Measurements from ENCODE around the gene KBTBD12.
"Not testable (repeated sequence)": the region's sequence is repeated elsewhere in the genome, so short reads cannot be mapped to it uniquely, and the experiment has no call there.

The KBTBD12 gene

DNA sequence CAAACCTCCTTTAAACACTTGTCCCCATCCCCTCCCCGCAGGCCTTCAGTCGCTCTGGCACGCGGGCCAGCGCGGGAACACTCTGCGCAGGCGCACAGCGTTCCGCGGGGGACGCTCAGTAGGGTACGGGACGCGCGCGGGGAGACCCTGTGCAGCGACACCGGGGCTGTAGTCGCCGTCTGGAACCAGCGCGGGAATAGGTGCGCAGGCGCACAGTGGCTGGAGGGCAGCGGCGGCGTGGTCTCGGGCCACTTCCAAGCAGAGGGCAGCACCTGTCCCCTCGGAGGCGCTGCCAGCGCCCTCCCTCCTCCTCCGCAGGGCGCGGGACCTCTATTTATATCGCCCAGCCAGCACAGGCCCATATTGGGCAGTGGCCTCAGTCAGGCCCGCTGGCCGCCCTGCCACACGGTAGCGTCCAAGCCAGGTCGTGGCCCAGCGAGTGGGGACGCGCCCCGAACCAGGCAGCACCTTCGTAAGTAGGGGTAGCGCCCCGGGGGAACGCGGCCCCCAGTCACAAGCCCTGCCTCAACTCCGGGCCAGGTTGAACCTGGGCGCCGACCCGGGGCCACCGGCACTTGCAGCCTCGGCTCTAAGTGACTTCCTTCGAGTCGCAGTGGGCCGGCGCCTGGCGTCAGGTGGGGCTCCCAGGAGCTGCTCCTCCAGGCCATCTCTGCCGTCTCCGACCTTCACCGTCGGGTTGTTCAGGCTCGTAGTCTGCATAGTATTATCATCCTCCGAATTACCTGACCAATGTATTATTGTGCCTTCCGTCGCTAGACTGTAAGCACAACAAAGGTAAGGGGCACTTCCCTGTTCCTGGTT, at the start of gene KBTBD12:
Gene KBTBD12, plus strand, starts transcription at position 118 of the 822 bp plus-strand sequence. CDS start 7,830 bp downstream, outside the sequence.
- DNase-seq = no peak

GRCh38 chr3:127865941-127866340, 49.1 kb upstream of the KBTBD12 start:
- no peak for DNase-seq

DNA sequence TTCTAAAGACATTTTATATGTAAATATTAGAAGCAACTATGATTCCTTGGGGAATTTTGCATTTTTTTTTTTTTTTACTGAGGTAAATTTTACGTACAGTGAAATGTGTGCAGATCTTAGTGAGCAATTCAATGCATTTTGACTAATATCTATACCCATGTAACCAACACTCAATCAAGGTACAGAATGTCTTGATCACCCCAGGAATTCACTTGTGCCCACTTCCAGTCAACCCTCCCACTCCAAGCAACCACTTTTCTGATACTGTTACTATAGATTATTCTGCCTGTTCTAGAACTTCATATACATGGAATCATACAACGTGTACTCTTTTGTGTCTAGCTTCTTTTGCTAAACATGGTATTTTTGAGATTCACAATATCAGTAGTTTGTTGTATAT, 47.6 kb upstream of the KBTBD12 start:
- DNase-seq = no peak

GRCh38 chr3:127867986-127868385, 47.0 kb upstream of the KBTBD12 start:
- no peak for DNase-seq

- no peak for DNase-seq
Observed at GRCh38 chr3:127870156-127870555, 44.9 kb upstream of the KBTBD12 start.

DNA sequence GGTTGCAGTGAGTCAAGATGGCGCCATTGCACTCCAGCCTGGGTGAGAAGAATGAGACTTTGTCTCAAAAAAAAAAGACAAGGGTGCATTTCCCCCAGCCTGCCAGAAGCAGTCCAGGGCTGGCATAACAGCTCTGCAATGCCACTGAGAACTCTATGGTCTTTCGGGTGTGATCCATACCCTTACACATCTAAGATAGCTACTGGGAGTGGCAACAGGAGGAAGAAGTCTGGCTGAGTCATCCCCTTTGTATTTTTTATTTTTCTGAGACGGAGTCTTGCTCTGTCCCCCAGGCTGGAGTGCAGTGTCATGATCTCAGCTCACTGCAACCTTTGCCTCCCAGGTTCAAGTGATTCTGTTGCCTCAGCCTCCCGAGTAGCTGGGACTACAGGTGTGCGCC, 40.9 kb upstream of the KBTBD12 start:
- not testable (repeated sequence) for DNase-seq

DNA sequence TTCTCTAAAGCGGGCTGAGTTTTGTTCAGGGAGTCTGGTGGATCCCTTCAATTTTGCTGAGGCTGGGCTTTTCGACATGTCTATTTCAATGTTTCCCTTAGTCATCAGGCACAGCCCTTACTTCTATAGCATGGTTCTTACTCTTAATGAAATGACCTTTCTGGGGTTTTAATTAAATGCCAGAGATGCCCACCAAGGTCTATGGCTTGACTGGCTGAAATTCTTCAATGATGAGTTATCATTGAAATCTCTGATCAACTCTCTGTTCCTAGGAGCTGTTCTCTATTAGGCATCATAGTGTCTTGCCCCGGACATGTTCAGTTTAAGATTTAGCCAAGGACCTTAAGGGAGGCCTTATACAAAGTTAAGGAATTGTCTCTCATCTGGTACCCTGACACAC, 33.4 kb upstream of the KBTBD12 start:
- DNase-seq = no peak

DNA sequence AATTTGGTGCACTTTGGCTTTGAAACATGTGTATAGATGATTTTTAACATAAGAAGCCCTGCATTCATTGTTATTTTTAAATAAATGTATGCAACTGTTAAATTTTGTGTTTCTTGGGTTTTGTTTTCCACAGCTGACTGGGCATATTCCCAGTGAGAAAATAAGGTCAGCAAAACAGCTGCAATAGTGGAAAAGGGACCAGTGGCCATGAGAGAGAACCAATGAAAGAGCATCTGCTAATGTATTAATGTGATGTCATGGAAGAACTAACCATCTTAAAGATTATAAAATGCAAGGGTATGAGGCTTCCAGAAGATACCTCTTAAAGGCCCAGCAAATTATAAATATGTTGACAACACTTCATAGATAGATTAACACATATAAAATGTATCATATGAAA, 31.0 kb upstream of the KBTBD12 start:
- no peak for DNase-seq

DNA sequence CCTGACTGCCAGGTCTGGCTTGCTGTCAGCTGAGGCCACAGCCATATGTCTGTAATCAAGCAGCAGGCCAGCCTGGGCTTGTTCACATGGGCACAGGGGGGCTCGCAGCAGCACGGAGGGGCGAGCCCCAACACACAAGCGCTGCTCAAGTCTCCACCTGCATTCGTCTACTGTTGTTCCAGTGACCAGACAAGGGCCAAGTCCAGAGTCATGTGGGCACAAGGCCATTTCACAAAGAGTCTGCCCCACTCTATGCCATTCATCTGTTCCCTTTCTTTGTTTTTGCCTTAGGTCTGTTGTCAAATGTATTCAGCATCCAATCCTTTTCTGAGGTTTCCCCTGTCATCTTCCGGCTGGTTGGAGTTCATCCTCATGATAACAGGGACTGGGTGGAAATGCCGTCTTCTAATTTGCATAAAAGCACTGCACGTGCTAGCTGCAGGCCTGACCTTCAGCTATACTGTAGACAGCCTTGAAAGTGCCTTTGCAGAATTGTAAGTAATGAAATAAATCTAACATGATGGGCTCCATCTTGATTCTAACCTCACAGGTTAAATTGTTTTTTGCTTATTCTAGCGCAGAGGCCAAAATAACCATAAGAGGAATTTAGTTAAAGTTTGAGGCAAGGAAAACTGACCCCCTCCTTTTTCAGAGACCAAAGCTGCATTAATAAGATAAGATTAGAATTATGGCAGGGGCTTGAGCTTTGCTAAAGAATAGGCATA, 28.6 kb upstream of the KBTBD12 start:
- no peak for DNase-seq

DNA sequence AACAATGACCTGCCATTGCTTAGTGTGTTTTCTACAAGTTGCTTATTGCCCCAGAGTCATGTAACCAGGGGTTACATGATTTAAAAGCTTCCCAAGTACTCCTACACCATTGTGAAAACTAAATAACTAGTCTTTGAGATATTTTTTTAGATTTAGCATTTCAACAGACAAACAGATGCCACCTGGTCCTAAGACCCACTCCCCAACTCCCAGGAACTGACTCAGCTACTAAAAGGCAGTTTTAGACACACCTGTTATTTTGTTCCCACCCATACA, 28.1 kb upstream of the KBTBD12 start:
- no peak for DNase-seq

DNA sequence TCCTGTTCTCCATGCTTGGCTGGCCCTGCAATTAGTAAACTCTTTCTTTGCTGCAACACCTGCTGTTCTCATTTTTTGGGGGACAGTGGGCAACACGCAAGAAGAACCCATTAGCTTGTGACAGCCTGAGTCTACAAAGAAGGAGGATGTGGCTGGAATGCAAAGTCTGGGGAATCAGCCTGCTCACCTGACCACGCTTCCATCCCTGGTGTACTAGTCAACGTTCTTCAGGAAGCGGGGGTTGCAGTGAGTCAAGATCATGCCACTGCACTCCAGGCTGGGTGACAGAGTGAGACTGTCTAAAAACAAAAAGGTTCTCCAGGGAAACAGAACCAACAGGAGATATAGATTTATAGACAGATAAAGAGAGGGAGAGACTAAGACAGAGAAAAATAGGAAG, 27.7 kb upstream of the KBTBD12 start:
- peak; percentile 10 to 13 for DNase-seq

- DNase-seq = no peak
Observed at GRCh38 chr3:127888156-127888555, 26.9 kb upstream of the KBTBD12 start.

- DNase-seq = no peak
Observed at GRCh38 chr3:127888564-127889107, 26.4 kb upstream of the KBTBD12 start.

DNA sequence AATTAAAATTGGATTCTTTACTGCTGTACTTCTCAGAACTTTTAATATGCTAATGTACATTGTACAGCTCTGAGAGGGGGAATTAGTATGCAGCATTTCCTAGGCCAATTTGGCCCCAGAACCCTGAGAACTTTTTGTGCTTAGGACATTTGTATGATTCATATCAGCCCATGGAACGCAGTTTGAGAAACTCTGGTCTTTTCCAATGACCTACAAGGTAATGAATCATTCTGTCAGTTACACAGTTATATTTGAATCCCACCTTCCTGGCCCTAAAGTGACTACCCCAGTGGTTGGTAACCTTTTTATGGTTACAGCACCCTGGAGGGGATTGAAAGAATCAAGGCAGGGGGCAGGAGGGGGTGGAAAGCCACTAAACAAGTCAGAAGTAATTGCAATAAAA, 25.6 kb upstream of the KBTBD12 start:
- DNase-seq = no peak

- no peak for DNase-seq
Observed at GRCh38 chr3:127889976-127890650, 24.9 kb upstream of the KBTBD12 start.

DNA sequence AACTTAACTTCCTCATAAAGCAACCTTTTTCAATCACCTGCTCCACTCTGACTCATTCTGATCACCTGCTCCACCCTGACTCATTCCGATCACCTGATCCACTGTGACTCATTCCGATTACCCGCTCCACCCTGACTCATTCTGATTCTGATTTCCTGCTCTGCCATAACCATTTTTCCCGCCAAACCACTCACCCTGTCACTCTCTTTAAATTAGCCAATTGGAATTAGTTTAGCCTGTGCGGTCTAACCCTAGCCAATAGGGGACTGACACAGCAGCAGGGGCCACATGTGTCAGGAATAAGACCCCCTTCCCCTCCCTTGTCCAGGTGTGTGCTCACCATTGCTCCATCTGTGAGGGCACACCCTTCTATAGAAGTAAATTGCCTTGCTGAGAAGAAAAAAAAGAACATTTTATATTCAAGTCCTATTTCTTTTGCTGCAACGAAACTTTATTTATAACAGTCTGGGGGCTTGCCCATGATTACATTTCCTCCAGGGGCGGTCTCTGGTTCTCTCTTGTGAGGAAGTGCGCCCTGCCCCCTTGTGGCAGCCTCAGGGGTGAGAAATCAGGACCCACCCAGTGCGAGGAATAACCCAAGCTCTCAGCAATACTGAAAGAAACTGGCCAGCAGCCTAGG, 24.3 kb upstream of the KBTBD12 start:
- peak; percentile 18 to 65 for DNase-seq

DNA sequence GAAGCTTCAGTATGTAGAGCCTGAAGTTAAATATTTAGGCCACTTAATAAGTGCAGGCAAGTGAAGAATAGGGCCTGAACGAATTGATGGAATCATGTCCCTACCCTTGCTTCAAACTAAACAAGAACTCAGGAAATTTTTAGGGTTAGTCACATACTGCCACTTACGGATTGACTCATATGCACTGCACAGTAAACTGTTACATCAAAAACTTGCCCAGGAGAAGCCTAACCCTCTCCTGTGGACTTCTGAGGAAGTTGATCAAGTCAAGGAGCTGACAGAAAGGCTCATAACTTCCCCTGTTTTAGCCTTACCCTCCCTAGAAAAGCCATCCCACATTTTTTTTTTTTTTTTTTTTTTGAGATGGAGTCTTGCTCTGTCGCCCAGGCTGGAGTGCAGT, 20.6 kb upstream of the KBTBD12 start:
- DNase-seq = no peak

GRCh38 chr3:127899200-127899599, 15.8 kb upstream of the KBTBD12 start:
- no peak for DNase-seq

- no peak for DNase-seq
Observed at GRCh38 chr3:127899766-127900165, 15.3 kb upstream of the KBTBD12 start.

- DNase-seq = no peak
Observed at GRCh38 chr3:127900536-127900935, 14.5 kb upstream of the KBTBD12 start.

GRCh38 chr3:127902486-127902885, 12.5 kb upstream of the KBTBD12 start:
- DNase-seq = no peak

DNA sequence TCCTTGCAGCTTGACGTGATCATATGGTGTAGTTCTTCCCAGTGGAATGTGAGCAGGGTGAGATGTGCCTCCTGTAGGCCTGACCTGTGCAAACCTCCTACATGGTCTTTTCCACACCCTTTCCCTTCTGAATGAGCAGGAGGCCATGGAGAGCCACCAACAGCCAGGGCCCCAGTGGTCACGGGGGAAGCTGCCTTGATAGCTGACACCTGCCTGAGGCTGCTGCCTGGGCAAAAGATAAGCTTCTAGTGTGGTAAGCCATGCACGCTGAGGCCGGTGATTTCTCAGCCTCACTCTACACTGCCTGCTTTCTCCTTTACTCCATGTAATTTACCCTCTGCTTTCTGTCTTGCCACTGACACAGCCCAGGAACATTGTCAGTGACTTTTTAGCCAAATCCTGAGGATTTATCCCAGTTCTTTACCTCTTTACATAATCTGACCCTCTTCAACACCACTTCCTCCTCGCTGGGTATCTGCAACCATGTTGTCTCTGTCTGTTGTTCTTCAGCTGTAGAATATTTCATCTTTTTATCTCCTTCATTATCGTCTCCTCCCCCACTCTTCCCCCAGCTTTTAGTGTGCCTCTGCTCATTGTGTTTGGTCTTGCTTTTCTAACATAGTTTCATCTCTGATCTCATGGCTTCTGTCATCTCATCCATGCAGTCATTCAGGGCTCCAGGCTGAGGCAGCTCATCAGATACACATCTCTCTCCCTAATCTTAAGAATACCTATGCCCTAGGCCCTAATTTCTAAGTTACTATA, 11.2 kb upstream of the KBTBD12 start:
- DNase-seq = no peak
